Upper lobe of left lung (tissue), 4 donors: Measurements from ENCODE around the gene RNF19B.

Experiments
- EP300 ChIP-seq, 4 donors: sonication (generic); formaldehyde crosslinking; IDR thresholded peaks; one replicate each; pipeline ENCODE4 v1.5.1; 2017; ENCODE audit warnings: antibody characterized with exemption in 4 of 4, control low read depth in 2 of 4
- POLR2A ChIP-seq, 4 donors: fragments of 450-650 bp; IDR thresholded peaks; one replicate each; pipeline ENCODE4 v1.5.1; 2016 to 2017; ENCODE audit warnings: antibody characterized with exemption in 4 of 4, mild to moderate bottlenecking in 2 of 4
- POLR2AphosphoS5 ChIP-seq, 2 donors: sonication (generic); formaldehyde crosslinking; IDR thresholded peaks; one replicate each; pipeline ENCODE4 v1.5.1; 2017; ENCODE audit warnings: antibody characterized with exemption in 2 of 2
- TF ChIP-seq, protein P1 (sequence below), 6 experiments: fragments of 450-650 bp in 4 of 6; fragments of 200-600 bp in 2 of 6; sonication (generic) in 2 of 6; IDR thresholded peaks; one replicate each; pipeline ENCODE4 v1.5.1; 2016 to 2019; ENCODE audit warnings: antibody characterized with exemption in 6 of 6

DNA sequence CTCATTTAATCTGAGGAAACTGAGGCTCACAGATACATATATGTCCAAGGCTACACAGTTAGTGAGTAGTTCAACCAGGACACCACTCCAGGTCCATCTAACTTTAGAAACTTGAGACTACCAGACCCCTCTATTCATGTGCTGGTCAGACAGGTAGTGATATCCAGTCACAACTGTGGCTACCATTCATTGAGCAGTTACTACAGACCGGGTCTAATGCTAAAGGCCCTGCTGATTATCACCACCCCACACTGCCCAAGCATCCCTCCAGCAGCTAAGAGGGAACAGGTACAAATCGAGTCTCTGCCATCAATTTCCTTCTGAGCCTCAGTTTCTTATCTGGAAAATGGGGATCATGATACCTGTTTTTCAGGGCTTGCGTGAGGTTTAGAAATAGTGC is 73.0 kb downstream of the RNF19B start:
- no peak for TF ChIP-seq EP300 (IDR thresholded peaks at IDR 0.05)
- TF ChIP-seq, protein P1, sequence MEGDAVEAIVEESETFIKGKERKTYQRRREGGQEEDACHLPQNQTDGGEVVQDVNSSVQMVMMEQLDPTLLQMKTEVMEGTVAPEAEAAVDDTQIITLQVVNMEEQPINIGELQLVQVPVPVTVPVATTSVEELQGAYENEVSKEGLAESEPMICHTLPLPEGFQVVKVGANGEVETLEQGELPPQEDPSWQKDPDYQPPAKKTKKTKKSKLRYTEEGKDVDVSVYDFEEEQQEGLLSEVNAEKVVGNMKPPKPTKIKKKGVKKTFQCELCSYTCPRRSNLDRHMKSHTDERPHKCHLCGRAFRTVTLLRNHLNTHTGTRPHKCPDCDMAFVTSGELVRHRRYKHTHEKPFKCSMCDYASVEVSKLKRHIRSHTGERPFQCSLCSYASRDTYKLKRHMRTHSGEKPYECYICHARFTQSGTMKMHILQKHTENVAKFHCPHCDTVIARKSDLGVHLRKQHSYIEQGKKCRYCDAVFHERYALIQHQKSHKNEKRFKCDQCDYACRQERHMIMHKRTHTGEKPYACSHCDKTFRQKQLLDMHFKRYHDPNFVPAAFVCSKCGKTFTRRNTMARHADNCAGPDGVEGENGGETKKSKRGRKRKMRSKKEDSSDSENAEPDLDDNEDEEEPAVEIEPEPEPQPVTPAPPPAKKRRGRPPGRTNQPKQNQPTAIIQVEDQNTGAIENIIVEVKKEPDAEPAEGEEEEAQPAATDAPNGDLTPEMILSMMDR (IDR thresholded peaks at IDR 0.05), result no peak
- TF ChIP-seq POLR2A (IDR thresholded peaks at IDR 0.05), result no peak
- no peak for TF ChIP-seq POLR2AphosphoS5 (IDR thresholded peaks at IDR 0.05)
